Suprapubic skin (tissue), 4 donors: Measurements from ENCODE around the gene TRABD2A. TPM values are rescaled to one million over a fixed set of nuclear protein-coding genes. Genes with fewer than 3 reads are reported as not detected.
A peak's percentile ranks its signal among the peaks of the same experiment; 100 is the strongest.

Source experiments
- DNase-seq, 2 donors: peaks; one replicate each; pipeline ENCODE4 v3.0.0-alpha.2; 2019; ENCODE audit warnings: low spot score in 2 of 2
- H3K27ac ChIP-seq: fragments of 200-600 bp; sonication (generic); one replicate; pipeline ENCODE4 v1.5.1; 2019
- H3K27me3 ChIP-seq: fragments of 200-600 bp; sonication (generic); one replicate; pipeline ENCODE4 v1.5.1; 2019
- H3K36me3 ChIP-seq: fragments of 200-600 bp; sonication (generic); one replicate; pipeline ENCODE4 v1.5.1; 2019
- H3K4me1 ChIP-seq: fragments of 200-600 bp; sonication (generic); one replicate; pipeline ENCODE4 v1.5.1; 2019
- H3K4me3 ChIP-seq: fragments of 200-600 bp; sonication (generic); one replicate; pipeline ENCODE4 v1.5.1; 2019; ENCODE audit warnings: mild to moderate bottlenecking
- H3K9me3 ChIP-seq: fragments of 200-600 bp; sonication (generic); one replicate; pipeline ENCODE4 v1.5.1; 2019
- EP300 ChIP-seq: sonication (generic); formaldehyde crosslinking; IDR thresholded peaks from one replicate; pipeline ENCODE4 v1.6.1; 2017; ENCODE audit warnings: antibody characterized with exemption
- POLR2A ChIP-seq, 2 donors: fragments of 450-650 bp; IDR thresholded peaks; one replicate each; pipeline ENCODE4 v1.6.1; 2017; ENCODE audit warnings: antibody characterized with exemption in 2 of 2, mild to moderate bottlenecking in 2 of 2, moderate library complexity in 2 of 2
- POLR2AphosphoS5 ChIP-seq, 3 donors: sonication (generic); formaldehyde crosslinking; IDR thresholded peaks; one replicate each; pipeline ENCODE4 v1.6.1; 2017; ENCODE audit warnings: antibody characterized with exemption in 3 of 3
- WGBS: methylation state at CpG from one replicate; pipeline ENCODE4 v1.1.5; 2018; 5-methylcytosine and 5-hydroxymethylcytosine counted together
- total RNA-seq, 4 donors: library from RNA; depleted of rRNA; stranded (reverse); fragments of >200 nt; gene quantifications; one replicate each; pipeline ENCODE4 v1.1.0, GENCODE V29; 2016
- TF ChIP-seq, protein P1 (sequence below), 2 donors: fragments of 200-600 bp in 1 of 2; fragments of 450-650 bp in 1 of 2; sonication (generic) in 1 of 2; IDR thresholded peaks; one replicate each; pipeline ENCODE4 v1.5.1; 2016 to 2019; ENCODE audit warnings: antibody characterized with exemption in 2 of 2, mild to moderate bottlenecking in 1 of 2, moderate library complexity in 1 of 2

The TRABD2A gene
- total RNA-seq, 4 donors from 2014 or later: 0.68 to 2.4 (median 1.7) TPM; not detected in 1

DNA sequence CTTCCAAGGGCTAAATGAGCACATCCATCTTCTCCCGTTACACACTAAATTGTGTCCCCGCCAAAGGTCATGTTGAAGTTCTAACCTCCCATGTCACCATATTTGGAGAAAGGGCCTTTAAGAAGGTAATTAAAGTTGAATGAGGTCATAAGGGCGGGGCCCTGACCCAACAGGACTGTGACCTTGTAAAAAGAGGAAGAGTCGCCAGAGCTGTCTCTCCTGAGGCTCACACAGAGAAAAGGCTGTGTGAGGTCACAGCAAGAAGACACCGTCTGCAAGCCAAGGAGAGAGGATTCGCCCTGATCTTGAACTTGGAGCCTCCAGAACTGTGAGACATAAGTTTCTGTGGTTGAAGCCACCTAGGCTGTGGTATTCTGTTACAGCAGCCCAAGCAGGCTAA is 24.1 kb downstream of the TRABD2A start:
- no peaks in the 10 kb centered on the region for H3K36me3 ChIP-seq
- H3K9me3 ChIP-seq: no peaks in the 10 kb centered on the region
- DNase-seq: no peak
- no peaks in the 10 kb centered on the region for H3K4me1 ChIP-seq
- H3K27me3 ChIP-seq: peaks cover 6% of the 10 kb centered on the region
- H3K4me3 ChIP-seq: no peak overlapping the region
- TF ChIP-seq EP300: no peak
- TF ChIP-seq POLR2AphosphoS5 (IDR thresholded peaks at IDR 0.05): no peak
- TF ChIP-seq, protein P1, sequence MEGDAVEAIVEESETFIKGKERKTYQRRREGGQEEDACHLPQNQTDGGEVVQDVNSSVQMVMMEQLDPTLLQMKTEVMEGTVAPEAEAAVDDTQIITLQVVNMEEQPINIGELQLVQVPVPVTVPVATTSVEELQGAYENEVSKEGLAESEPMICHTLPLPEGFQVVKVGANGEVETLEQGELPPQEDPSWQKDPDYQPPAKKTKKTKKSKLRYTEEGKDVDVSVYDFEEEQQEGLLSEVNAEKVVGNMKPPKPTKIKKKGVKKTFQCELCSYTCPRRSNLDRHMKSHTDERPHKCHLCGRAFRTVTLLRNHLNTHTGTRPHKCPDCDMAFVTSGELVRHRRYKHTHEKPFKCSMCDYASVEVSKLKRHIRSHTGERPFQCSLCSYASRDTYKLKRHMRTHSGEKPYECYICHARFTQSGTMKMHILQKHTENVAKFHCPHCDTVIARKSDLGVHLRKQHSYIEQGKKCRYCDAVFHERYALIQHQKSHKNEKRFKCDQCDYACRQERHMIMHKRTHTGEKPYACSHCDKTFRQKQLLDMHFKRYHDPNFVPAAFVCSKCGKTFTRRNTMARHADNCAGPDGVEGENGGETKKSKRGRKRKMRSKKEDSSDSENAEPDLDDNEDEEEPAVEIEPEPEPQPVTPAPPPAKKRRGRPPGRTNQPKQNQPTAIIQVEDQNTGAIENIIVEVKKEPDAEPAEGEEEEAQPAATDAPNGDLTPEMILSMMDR (IDR thresholded peaks at IDR 0.05): no peak
- no peak for TF ChIP-seq POLR2A (IDR thresholded peaks at IDR 0.05)
- no peak overlapping the region for H3K27ac ChIP-seq
- 83% methylated on average over 6 of the region's 6 CpGs for WGBS

DNA sequence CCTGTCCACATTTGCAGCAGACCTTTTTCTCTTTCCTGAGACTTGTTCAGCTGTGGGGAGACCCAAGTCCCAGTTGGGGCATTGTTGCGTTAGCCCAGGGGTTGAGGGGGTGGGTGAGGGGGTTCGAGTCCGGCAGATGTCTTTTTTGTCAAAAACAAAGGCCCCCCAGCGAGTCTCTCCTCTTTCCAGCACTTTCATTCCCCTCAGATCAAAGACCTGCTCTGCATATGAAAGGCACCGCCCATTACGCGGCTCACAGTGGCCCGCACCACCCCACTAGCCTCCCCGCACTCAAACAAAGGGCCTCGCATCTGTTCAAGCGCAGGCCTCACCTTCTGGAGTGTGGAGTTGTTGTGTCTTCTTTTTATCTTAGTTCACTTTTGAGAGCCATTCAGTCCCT is 25.2 kb downstream of the TRABD2A start:
- DNase-seq: peak in 1 of 2 donors; percentile 48
- Histone ChIP-seq H3K4me3 (no peak overlapping the region), H3K9me3 (no peaks in the 10 kb centered on the region), H3K4me1 (no peaks in the 10 kb centered on the region), H3K36me3 (no peaks in the 10 kb centered on the region), H3K27me3 (peaks cover 6% of the 10 kb centered on the region), H3K27ac (no peak overlapping the region)
- 35% methylated on average over 11 of the region's 11 CpGs for WGBS
- TF ChIP-seq EP300 (no peak), POLR2AphosphoS5 (IDR thresholded peaks at IDR 0.05) (no peak), POLR2A (IDR thresholded peaks at IDR 0.05) (no peak)
- TF ChIP-seq, protein P1 (IDR thresholded peaks at IDR 0.05): no peak

DNA sequence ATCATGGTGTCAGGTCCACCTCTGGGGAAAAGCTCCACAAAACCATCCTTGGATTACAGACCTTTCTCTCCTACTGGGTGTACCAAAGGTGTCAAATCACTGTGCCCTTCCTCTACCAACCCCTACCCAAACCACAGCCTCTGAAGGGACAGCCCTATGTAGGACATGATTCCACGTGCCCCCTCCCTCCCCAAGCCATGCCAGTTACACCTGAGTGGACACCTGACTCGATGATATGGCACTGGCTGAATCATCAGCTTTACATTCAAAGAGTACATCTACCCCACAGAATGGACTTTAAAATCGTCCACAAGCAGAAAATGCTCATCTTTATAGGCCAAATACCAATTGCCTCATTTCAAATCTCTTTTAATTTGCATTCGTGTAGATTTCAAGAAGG is 26.0 kb downstream of the TRABD2A start:
- Histone ChIP-seq H3K4me1 (no peaks in the 10 kb centered on the region), H3K4me3 (no peak overlapping the region), H3K9me3 (no peaks in the 10 kb centered on the region), H3K27me3 (peaks cover 6% of the 10 kb centered on the region), H3K27ac (no peak overlapping the region), H3K36me3 (no peaks in the 10 kb centered on the region)
- WGBS: 69% methylated on average over 4 of the region's 4 CpGs
- TF ChIP-seq POLR2AphosphoS5 (IDR thresholded peaks at IDR 0.05) (no peak), EP300 (no peak), POLR2A (IDR thresholded peaks at IDR 0.05) (no peak)
- TF ChIP-seq, protein P1 (IDR thresholded peaks at IDR 0.05): no peak
- DNase-seq: peak in 1 of 2 donors; percentile 28

DNA sequence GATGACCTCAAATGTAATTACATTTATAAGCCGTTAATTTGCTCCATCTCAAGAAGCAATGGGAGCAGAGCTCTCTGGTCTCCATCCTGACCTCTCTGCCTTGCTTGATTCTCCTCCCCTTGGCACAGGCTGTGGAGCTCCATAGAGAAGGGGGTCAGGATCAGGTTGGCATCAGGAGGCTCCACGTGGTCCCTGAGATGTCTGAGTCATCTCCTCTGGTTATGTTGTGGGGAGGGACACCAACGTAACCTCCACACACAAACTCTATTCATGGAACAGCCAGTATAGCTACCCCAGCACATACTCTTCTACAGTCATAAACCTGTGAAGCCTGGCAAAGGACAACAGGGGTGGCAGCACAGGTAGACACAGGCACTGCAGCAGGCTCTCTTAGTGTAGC is 29.0 kb downstream of the TRABD2A start:
- Histone ChIP-seq H3K27ac (no peak overlapping the region), H3K4me3 (no peak overlapping the region), H3K9me3 (no peaks in the 10 kb centered on the region), H3K36me3 (no peaks in the 10 kb centered on the region), H3K4me1 (no peaks in the 10 kb centered on the region), H3K27me3 (peaks cover 6% of the 10 kb centered on the region)
- 67% methylated on average over 3 of the region's 3 CpGs for WGBS
- no peak for TF ChIP-seq POLR2AphosphoS5 (IDR thresholded peaks at IDR 0.05)
- TF ChIP-seq EP300: no peak
- TF ChIP-seq, protein P1 (IDR thresholded peaks at IDR 0.05): no peak
- no peak for TF ChIP-seq POLR2A (IDR thresholded peaks at IDR 0.05)
- no peak for DNase-seq

DNA sequence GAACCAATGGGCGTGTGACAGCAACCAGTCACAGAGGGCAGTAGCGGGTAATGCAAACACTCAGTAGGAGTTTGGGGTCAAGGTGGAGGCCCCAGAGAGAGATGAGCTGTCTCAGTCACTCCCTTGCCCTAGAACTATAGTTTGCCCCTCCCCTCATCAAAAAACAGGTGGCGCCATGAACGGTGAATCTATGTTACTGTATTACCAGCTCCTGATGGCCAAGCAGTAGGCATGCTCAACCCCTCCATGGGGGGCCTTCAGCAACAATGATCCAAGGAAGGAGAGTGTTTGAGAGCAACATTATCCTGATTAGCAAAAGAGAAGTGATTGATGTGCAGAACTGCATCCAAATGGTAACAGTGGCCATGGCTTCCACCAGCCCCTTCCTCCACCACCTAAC is 30.4 kb downstream of the TRABD2A start:
- Histone ChIP-seq H3K4me3 (no peak overlapping the region), H3K36me3 (no peaks in the 10 kb centered on the region), H3K4me1 (no peaks in the 10 kb centered on the region), H3K27me3 (peaks cover under 1% of the 10 kb centered on the region), H3K27ac (no peak overlapping the region), H3K9me3 (no peaks in the 10 kb centered on the region)
- no peak for DNase-seq
- 87% methylated on average over 4 of the region's 4 CpGs for WGBS
- TF ChIP-seq POLR2AphosphoS5 (IDR thresholded peaks at IDR 0.05) (no peak), POLR2A (IDR thresholded peaks at IDR 0.05) (no peak), EP300 (no peak)
- TF ChIP-seq, protein P1 (IDR thresholded peaks at IDR 0.05): no peak
